Measurements from ENCODE around the gene PROSER2.

PROSER2 gene

GRCh38 chr10:11825796-11826414, 2.7 kb downstream of the PROSER2 start:
- ATAC-seq, result no peak
- TF ChIP-seq ZNF70 (CRISPR knock-in tag; IDR thresholded peaks at IDR 0.05) (no peak), SNAI2 (CRISPR knock-in tag; IDR thresholded peaks at IDR 0.05) (no peak), ARNTL (CRISPR knock-in tag; IDR thresholded peaks at IDR 0.05; ENCODE audit: borderline replicate concordance, low read depth) (no peak), OSR1 (CRISPR knock-in tag; IDR thresholded peaks at IDR 0.05) (no peak), PATZ1 (CRISPR knock-in tag; IDR thresholded peaks at IDR 0.05; ENCODE audit: borderline replicate concordance) (no peak), POU6F1 (CRISPR knock-in tag; IDR thresholded peaks at IDR 0.05; ENCODE audit: borderline replicate concordance, low read depth) (no peak), PPARA (CRISPR knock-in tag; IDR thresholded peaks at IDR 0.05; ENCODE audit: borderline replicate concordance) (no peak), RARB (CRISPR knock-in tag; IDR thresholded peaks at IDR 0.05) (no peak), ISL1 (CRISPR knock-in tag; IDR thresholded peaks at IDR 0.05) (no peak), ZNF8 (CRISPR knock-in tag; IDR thresholded peaks at IDR 0.05) (no peak), ZC3H10 (CRISPR knock-in tag; IDR thresholded peaks at IDR 0.05) (no peak), CSDC2 (CRISPR knock-in tag; IDR thresholded peaks at IDR 0.05) (no peak), ZFP30 (CRISPR knock-in tag; IDR thresholded peaks at IDR 0.05) (no peak)
- TF ChIP-seq, protein P1, sequence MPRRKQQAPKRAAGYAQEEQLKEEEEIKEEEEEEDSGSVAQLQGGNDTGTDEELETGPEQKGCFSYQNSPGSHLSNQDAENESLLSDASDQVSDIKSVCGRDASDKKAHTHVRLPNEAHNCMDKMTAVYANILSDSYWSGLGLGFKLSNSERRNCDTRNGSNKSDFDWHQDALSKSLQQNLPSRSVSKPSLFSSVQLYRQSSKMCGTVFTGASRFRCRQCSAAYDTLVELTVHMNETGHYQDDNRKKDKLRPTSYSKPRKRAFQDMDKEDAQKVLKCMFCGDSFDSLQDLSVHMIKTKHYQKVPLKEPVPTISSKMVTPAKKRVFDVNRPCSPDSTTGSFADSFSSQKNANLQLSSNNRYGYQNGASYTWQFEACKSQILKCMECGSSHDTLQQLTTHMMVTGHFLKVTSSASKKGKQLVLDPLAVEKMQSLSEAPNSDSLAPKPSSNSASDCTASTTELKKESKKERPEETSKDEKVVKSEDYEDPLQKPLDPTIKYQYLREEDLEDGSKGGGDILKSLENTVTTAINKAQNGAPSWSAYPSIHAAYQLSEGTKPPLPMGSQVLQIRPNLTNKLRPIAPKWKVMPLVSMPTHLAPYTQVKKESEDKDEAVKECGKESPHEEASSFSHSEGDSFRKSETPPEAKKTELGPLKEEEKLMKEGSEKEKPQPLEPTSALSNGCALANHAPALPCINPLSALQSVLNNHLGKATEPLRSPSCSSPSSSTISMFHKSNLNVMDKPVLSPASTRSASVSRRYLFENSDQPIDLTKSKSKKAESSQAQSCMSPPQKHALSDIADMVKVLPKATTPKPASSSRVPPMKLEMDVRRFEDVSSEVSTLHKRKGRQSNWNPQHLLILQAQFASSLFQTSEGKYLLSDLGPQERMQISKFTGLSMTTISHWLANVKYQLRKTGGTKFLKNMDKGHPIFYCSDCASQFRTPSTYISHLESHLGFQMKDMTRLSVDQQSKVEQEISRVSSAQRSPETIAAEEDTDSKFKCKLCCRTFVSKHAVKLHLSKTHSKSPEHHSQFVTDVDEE (CRISPR knock-in tag; IDR thresholded peaks at IDR 0.05), result no peak

- TF ChIP-seq PATZ1 (CRISPR knock-in tag; IDR thresholded peaks at IDR 0.05; ENCODE audit: borderline replicate concordance) (no peak), OSR1 (CRISPR knock-in tag; IDR thresholded peaks at IDR 0.05) (no peak), ZNF565 (CRISPR knock-in tag; conservative IDR thresholded peaks at IDR 0.05; ENCODE audit: low read depth) (no peak), ZNF70 (CRISPR knock-in tag; IDR thresholded peaks at IDR 0.05) (no peak), ESRRG (CRISPR knock-in tag; IDR thresholded peaks at IDR 0.05) (no peak)
- ATAC-seq, result no peak
Observed at GRCh38 chr10:11827006-11827405, 3.9 kb downstream of the PROSER2 start.

GRCh38 chr10:11827414-11827813, 4.3 kb downstream of the PROSER2 start:
- no peak for TF ChIP-seq ISL1 (CRISPR knock-in tag; IDR thresholded peaks at IDR 0.05)
- TF ChIP-seq BACH2 (CRISPR knock-in tag; IDR thresholded peaks at IDR 0.05; ENCODE audit: borderline replicate concordance), result no peak
- TF ChIP-seq GLIS3 (CRISPR knock-in tag; IDR thresholded peaks at IDR 0.05), result no peak
- TF ChIP-seq ZFP3 (CRISPR knock-in tag; IDR thresholded peaks at IDR 0.05), result no peak
- TF ChIP-seq SNAI2 (CRISPR knock-in tag; IDR thresholded peaks at IDR 0.05), result no peak
- no peak for TF ChIP-seq ARNTL (CRISPR knock-in tag; IDR thresholded peaks at IDR 0.05; ENCODE audit: borderline replicate concordance, low read depth)
- TF ChIP-seq RARB (CRISPR knock-in tag; IDR thresholded peaks at IDR 0.05), result no peak
- no peak for ATAC-seq

- no peak for ATAC-seq
- TF ChIP-seq, protein P2, sequence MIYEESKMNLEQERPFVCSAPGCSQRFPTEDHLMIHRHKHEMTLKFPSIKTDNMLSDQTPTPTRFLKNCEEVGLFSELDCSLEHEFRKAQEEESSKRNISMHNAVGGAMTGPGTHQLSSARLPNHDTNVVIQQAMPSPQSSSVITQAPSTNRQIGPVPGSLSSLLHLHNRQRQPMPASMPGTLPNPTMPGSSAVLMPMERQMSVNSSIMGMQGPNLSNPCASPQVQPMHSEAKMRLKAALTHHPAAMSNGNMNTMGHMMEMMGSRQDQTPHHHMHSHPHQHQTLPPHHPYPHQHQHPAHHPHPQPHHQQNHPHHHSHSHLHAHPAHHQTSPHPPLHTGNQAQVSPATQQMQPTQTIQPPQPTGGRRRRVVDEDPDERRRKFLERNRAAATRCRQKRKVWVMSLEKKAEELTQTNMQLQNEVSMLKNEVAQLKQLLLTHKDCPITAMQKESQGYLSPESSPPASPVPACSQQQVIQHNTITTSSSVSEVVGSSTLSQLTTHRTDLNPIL (CRISPR knock-in tag; IDR thresholded peaks at IDR 0.05; ENCODE audit: low read depth), result no peak
- TF ChIP-seq PATZ1 (CRISPR knock-in tag; IDR thresholded peaks at IDR 0.05; ENCODE audit: borderline replicate concordance) (no peak), BACH2 (CRISPR knock-in tag; IDR thresholded peaks at IDR 0.05; ENCODE audit: borderline replicate concordance) (no peak), POU6F1 (CRISPR knock-in tag; IDR thresholded peaks at IDR 0.05; ENCODE audit: borderline replicate concordance, low read depth) (no peak), ISL1 (CRISPR knock-in tag; IDR thresholded peaks at IDR 0.05) (no peak), ZC3H10 (CRISPR knock-in tag; IDR thresholded peaks at IDR 0.05) (no peak), ZNF8 (CRISPR knock-in tag; IDR thresholded peaks at IDR 0.05) (no peak), OSR1 (CRISPR knock-in tag; IDR thresholded peaks at IDR 0.05) (no peak)
Observed at GRCh38 chr10:11828682-11829284, 5.6 kb downstream of the PROSER2 start.
